OCI-LY3 (cell line): ENCODE results near the gene RIMKLB.
A peak's percentile ranks its signal among the peaks of the same experiment; 100 is the strongest.

Source experiments
- H2AFZ ChIP-seq: fragments of 200-600, 300-600 bp; shearing (Covaris generic); 2 replicates; pipeline ENCODE4 v1.6.0; 2014; ENCODE audit warnings: antibody characterized with exemption, low read depth, low read length
- H3K27ac ChIP-seq: fragments of 200-600, 300-600 bp; sonication (generic); 2 replicates; pipeline ENCODE4 v1.5.1; 2014; ENCODE audit warnings: mild to moderate bottlenecking, low read length, moderate library complexity, mixed read lengths
- H3K27me3 ChIP-seq: fragments of 200-600, 300-600 bp; sonication (generic); 2 replicates; pipeline ENCODE4 v1.6.1; 2014; ENCODE audit warnings: low read depth, low read length, mixed read lengths
- H3K36me3 ChIP-seq: fragments of 200-600, 300-600 bp; sonication (generic); replicated peaks from 2 replicates; pipeline ENCODE3; 2014; ENCODE audit warnings: low read depth, low read length, mixed read lengths
- H3K4me1 ChIP-seq: fragments of 300-600, 200-600 bp; sonication (generic); 2 replicates; pipeline ENCODE4 v1.6.1; 2014; ENCODE audit warnings: low read length, mixed read lengths
- H3K4me2 ChIP-seq: fragments of 200-600, 300-600 bp; sonication (generic); 2 replicates; pipeline ENCODE4 v1.6.1; 2014; ENCODE audit warnings: low read length, mixed read lengths
- H3K4me3 ChIP-seq: fragments of 300-600, 200-600 bp; sonication (generic); 2 replicates; pipeline ENCODE4 v1.5.1; 2014; ENCODE audit warnings: antibody characterized with exemption, mild to moderate bottlenecking, low read length, moderate library complexity
- H3K79me2 ChIP-seq: fragments of 300-600, 200-600 bp; shearing (Covaris generic); 2 replicates; pipeline ENCODE4 v1.6.1; 2014; ENCODE audit warnings: mild to moderate bottlenecking, low read length, mixed read lengths
- H3K9ac ChIP-seq: fragments of 300-600, 200-600 bp; shearing (Covaris generic); 2 replicates; pipeline ENCODE4 v1.6.0; 2014; ENCODE audit warnings: mild to moderate bottlenecking, low read length, moderate library complexity
- H3K9me3 ChIP-seq: fragments of 200-600, 300-600 bp; shearing (Covaris generic); 2 replicates; pipeline ENCODE4 v1.6.1; 2014; ENCODE audit warnings: low read length, mixed read lengths; ENCODE audit not compliant: insufficient read depth
- H4K20me1 ChIP-seq: fragments of 200-600, 300-600 bp; sonication (generic); 2 replicates; pipeline ENCODE4 v1.6.1; 2016; ENCODE audit warnings: low read length, mixed read lengths; ENCODE audit not compliant: insufficient read depth
- EZH2phosphoT487 ChIP-seq: fragments of 200-600 bp; shearing (Covaris generic); IDR thresholded peaks from 2 replicates; pipeline ENCODE4 v1.6.1; 2018; ENCODE audit warnings: antibody characterized with exemption, mixed run types, low read depth
- TF ChIP-seq, protein P1 (sequence below): fragments of 200-600, 300-600 bp; sonication (generic); IDR thresholded peaks from 2 replicates; pipeline ENCODE4 v1.5.1; 2014; ENCODE audit warnings: antibody characterized with exemption, low read length, low read depth

The RIMKLB gene

DNA sequence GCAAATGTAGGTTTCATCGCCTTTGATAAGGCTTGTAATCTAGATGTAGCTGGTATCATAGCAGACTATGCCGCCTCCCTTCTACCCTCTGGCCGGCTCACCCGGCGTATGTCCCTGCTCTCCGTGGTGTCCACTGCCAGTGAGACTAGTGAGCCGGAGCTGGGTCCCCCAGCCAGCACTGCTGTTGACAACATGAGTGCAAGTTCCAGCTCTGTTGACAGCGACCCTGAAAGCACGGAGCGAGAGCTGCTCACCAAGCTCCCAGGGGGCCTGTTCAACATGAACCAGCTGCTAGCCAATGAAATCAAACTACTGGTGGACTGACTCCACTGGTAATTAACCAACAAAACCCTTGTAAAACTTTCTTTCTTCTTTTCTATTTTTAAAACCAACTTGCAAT, 75.7 kb downstream of the RIMKLB start:
- Histone ChIP-seq H3K79me2 (no peaks in the 10 kb centered on the region), H3K4me3 (no peak overlapping the region), H3K4me1 (no peaks in the 10 kb centered on the region)

DNA sequence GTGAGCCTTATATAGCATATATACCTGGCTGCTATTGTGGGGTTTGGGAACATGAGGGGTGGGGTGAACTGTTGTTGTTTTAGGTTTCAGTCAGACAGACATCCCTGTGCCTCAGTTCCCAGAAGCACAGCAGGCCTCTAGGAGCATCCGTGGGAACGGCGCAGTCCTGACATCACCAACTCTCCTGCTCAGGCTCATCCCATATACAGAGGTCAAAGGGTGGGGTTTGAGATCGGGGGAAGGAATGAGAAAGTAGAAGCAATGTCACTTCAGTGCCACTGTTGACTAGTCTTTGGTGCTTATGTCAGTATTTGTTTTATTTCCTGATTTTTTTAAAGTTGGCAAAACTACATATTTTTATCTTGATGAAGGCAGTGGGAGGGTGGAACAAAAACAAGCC, 81.5 kb downstream of the RIMKLB start:
- TF ChIP-seq, protein P1, sequence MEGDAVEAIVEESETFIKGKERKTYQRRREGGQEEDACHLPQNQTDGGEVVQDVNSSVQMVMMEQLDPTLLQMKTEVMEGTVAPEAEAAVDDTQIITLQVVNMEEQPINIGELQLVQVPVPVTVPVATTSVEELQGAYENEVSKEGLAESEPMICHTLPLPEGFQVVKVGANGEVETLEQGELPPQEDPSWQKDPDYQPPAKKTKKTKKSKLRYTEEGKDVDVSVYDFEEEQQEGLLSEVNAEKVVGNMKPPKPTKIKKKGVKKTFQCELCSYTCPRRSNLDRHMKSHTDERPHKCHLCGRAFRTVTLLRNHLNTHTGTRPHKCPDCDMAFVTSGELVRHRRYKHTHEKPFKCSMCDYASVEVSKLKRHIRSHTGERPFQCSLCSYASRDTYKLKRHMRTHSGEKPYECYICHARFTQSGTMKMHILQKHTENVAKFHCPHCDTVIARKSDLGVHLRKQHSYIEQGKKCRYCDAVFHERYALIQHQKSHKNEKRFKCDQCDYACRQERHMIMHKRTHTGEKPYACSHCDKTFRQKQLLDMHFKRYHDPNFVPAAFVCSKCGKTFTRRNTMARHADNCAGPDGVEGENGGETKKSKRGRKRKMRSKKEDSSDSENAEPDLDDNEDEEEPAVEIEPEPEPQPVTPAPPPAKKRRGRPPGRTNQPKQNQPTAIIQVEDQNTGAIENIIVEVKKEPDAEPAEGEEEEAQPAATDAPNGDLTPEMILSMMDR, result no peak
- TF ChIP-seq EZH2phosphoT487, result no peak
- Histone ChIP-seq H4K20me1 (no peaks in the 10 kb centered on the region), H3K4me2 (no peak overlapping the region), H3K79me2 (no peaks in the 10 kb centered on the region), H3K9me3 (no peaks in the 10 kb centered on the region), H3K36me3 (peaks cover 5% of the 10 kb centered on the region), H3K9ac (no peak overlapping the region), H3K4me1 (no peaks in the 10 kb centered on the region), H3K27me3 (no peaks in the 10 kb centered on the region), H2AFZ (no peak overlapping the region), H3K4me3 (no peak overlapping the region), H3K27ac (no peak overlapping the region)

More for the DNA sequence above, 75.7 kb downstream of the RIMKLB start:
- Histone ChIP-seq H3K27ac (no peak overlapping the region), H2AFZ (no peak overlapping the region), H3K27me3 (no peaks in the 10 kb centered on the region), H4K20me1 (no peaks in the 10 kb centered on the region), H3K9me3 (no peaks in the 10 kb centered on the region), H3K4me2 (no peak overlapping the region), H3K9ac (no peak overlapping the region), H3K36me3 (no peaks in the 10 kb centered on the region)
- TF ChIP-seq, protein P1, result no peak
- no peak for TF ChIP-seq EZH2phosphoT487

DNA sequence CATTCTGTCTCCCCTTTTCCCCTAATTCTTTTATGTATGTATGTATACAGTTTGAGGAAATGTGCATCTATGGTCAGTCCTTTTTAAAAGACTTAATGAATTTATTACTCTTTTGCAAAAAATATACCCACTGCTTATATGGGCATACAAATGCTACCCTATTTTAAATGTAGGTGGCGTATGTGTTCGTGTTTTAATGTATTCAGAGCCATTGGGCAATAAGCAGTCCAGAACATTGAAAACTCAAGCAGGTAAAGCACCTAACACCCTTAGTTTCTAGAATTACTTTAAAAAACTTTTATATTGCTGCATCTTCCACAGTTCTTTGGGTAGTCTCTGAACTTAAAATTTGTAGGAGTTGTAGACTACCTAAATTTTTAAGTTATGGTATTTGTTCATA, 82.1 kb downstream of the RIMKLB start:
- Histone ChIP-seq H2AFZ (no peak overlapping the region), H3K4me2 (no peak overlapping the region), H3K9me3 (no peaks in the 10 kb centered on the region), H3K27me3 (no peaks in the 10 kb centered on the region), H3K79me2 (no peaks in the 10 kb centered on the region), H3K9ac (no peak overlapping the region), H4K20me1 (no peaks in the 10 kb centered on the region), H3K36me3 (peaks cover 5% of the 10 kb centered on the region), H3K4me3 (no peak overlapping the region), H3K27ac (no peak overlapping the region), H3K4me1 (no peaks in the 10 kb centered on the region)
- no peak for TF ChIP-seq EZH2phosphoT487
- TF ChIP-seq, protein P1, result peak; percentile 41

DNA sequence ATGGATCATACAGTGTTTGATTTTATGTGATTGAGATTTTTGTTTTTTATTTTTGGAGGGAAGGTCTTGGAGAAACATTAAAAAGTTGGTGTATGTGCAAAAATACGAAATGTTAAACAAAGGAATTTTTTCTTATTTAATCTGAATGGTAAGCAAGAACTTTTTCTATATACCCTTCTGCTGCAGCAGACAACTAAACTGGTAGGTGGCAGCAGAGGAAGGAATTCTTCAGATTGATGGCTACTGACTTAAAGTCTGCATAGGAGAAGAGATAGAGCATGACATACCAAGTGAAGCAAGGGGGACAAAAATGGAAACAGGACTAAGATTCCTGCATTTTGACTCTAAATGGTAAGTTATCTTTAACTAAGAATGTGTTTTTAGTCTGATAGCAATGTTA, 82.6 kb downstream of the RIMKLB start:
- no peak overlapping the region for H2AFZ ChIP-seq

More for the DNA sequence above, 82.6 kb downstream of the RIMKLB start:
- no peak overlapping the region for H3K4me2 ChIP-seq
- no peaks in the 10 kb centered on the region for H3K9me3 ChIP-seq
- H3K36me3 ChIP-seq, result peaks cover 5% of the 10 kb centered on the region
- no peaks in the 10 kb centered on the region for H4K20me1 ChIP-seq
- H3K4me3 ChIP-seq, result no peak overlapping the region
- H3K27me3 ChIP-seq, result no peaks in the 10 kb centered on the region
- H3K4me1 ChIP-seq, result no peaks in the 10 kb centered on the region
- H3K9ac ChIP-seq, result no peak overlapping the region
- H3K27ac ChIP-seq, result no peak overlapping the region
- TF ChIP-seq EZH2phosphoT487, result no peak
- TF ChIP-seq, protein P1, result peak; percentile 54
- no peaks in the 10 kb centered on the region for H3K79me2 ChIP-seq
